ENCODE measurements around the gene AKNA. TPM values are rescaled to one million over a fixed set of nuclear protein-coding genes. Genes with fewer than 3 reads are reported as not detected.

The AKNA gene
- total and polyA plus RNA-seq, 2 of the 8 experiments (the other 6 are each of a cell fraction or from before 2014, with no cell fraction given): 21.0 to 27.4 TPM

DNA sequence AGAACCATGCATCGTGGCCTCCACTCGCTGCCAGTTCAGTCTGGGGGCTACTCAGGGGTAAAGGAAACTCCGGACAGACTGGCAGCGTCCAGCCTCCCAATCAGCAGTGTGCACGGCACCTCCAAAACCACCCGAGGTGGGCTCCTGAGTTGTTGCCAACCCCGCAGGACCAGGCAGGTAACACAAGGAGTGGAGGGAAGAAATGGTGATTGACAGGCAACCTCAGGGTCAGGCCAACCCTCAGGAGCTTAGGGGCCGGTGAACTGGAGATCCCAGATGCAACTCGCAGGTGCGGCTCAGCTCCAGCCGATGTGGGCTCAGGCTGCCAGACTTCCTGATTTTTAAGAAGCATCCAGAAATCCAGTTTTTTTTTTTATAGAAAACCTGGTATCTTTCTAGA lies 37.3 kb upstream of the AKNA start (continued):
- TF ChIP-seq, protein P1, sequence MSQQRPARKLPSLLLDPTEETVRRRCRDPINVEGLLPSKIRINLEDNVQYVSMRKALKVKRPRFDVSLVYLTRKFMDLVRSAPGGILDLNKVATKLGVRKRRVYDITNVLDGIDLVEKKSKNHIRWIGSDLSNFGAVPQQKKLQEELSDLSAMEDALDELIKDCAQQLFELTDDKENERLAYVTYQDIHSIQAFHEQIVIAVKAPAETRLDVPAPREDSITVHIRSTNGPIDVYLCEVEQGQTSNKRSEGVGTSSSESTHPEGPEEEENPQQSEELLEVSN (IDR thresholded peaks at IDR 0.05): no peak
- TF ChIP-seq HDAC6 (IDR thresholded peaks at IDR 0.05; ENCODE audit: low read depth, low read length): no peak
- TF ChIP-seq POLR2A (IDR thresholded peaks at IDR 0.05; ENCODE audit: control extremely low read depth in 1 of 2, low read depth in 2 of 2, low read length in 2 of 2): no peak
- TF ChIP-seq RAD21 (IDR thresholded peaks at IDR 0.05 in 1 of 2, conservative IDR thresholded peaks at IDR 0.05 in 1 of 2; ENCODE audit: low read depth in 2 of 2, low read length in 2 of 2): no peak
- no peak for TF ChIP-seq GABPA (IDR thresholded peaks at IDR 0.05; ENCODE audit: borderline replicate concordance, insufficient read depth, low read length)
- no peak for TF ChIP-seq CREB1 (IDR thresholded peaks at IDR 0.05)
- no peak for TF ChIP-seq SP1 (IDR thresholded peaks at IDR 0.05; ENCODE audit: low read depth, low read length)
- TF ChIP-seq NANOG (IDR thresholded peaks at IDR 0.05; ENCODE audit: insufficient read depth, low read depth, low read length, poor library complexity, severe bottlenecking): no peak
